ENCODE measurements around the gene GNAI2. TPM values are rescaled to one million over a fixed set of nuclear protein-coding genes. Genes with fewer than 3 reads are reported as not detected.

The GNAI2 gene
- total RNA-seq, 1 experiment from 2014 or later = 185 TPM

- TF ChIP-seq, protein P1, sequence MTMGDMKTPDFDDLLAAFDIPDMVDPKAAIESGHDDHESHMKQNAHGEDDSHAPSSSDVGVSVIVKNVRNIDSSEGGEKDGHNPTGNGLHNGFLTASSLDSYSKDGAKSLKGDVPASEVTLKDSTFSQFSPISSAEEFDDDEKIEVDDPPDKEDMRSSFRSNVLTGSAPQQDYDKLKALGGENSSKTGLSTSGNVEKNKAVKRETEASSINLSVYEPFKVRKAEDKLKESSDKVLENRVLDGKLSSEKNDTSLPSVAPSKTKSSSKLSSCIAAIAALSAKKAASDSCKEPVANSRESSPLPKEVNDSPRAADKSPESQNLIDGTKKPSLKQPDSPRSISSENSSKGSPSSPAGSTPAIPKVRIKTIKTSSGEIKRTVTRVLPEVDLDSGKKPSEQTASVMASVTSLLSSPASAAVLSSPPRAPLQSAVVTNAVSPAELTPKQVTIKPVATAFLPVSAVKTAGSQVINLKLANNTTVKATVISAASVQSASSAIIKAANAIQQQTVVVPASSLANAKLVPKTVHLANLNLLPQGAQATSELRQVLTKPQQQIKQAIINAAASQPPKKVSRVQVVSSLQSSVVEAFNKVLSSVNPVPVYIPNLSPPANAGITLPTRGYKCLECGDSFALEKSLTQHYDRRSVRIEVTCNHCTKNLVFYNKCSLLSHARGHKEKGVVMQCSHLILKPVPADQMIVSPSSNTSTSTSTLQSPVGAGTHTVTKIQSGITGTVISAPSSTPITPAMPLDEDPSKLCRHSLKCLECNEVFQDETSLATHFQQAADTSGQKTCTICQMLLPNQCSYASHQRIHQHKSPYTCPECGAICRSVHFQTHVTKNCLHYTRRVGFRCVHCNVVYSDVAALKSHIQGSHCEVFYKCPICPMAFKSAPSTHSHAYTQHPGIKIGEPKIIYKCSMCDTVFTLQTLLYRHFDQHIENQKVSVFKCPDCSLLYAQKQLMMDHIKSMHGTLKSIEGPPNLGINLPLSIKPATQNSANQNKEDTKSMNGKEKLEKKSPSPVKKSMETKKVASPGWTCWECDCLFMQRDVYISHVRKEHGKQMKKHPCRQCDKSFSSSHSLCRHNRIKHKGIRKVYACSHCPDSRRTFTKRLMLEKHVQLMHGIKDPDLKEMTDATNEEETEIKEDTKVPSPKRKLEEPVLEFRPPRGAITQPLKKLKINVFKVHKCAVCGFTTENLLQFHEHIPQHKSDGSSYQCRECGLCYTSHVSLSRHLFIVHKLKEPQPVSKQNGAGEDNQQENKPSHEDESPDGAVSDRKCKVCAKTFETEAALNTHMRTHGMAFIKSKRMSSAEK (CRISPR knock-in tag; IDR thresholded peaks at IDR 0.05; ENCODE audit: borderline replicate concordance) = no peak
Observed at GRCh38 chr3:50296721-50297383, 60.8 kb downstream of the GNAI2 start (continued).

DNA sequence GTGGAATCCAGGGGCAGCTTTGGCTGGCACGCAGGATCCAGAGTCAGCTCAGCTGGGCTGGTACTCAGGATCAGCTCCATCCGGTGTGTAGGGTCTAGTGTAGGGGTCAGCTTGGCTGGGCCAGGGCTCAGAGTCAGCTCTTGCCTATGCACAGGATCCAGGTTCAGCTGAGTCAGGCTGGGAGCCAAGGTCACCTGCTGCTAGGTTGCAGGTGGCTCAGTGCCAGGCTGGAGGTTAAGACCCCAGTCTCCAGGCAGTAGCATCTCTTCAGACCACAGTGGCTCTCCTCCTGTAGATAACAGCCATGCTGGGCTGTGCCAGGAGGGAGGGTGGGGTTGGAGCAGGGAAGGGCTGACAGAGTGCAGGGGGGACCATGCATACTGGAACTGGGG, 61.4 kb downstream of the GNAI2 start:
- ATAC-seq = no peak
- H3K4me1 Mint-ChIP-seq = peaks cover 18% of the 10 kb centered on the region
- CTCF ChIA-PET = interaction anchor here (0.7 to 1.3 kb wide), 2 partner anchors 37 to 51 kb away, joined by 3 to 5 read pairs; no protein-coding TSS in a partner anchor

DNA sequence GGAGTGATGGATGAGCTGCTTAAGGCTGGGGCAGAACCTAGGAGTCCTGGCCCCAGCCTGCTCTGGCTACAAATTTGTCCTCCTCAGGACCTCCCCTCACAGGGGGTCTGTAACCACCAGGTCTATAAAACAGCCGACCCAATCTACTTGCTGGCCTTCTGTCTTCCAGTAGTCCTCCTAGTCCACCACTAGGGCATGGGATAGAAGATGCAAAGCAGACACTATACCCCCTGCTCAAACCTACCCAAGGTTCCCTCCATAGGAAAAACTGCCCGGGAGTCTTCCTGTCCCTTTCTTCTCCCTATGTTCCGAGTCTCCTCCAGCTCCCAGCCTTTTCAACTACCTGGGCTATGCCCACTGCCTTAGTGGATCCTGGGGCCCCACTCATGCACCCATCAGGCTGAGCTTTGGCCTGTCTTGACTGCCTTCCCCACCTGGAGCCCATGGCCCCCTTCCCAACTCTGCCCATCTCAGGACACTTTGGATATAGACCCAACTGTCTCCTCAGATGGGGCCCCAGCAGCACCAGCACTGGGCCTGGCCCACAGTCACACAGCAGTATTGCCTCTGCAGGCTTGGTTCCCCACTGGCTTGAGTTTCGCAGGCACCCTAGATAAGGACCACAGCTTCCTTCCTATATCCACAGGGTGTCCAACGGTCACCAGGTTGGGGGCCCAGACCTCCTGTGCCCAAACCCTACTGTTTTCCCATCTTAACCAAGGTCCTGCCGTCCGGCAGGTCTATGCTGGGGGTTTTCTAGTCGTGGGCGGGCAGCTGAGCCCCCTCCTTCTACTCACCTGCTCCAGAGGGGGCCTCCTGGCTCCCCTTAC, 62.1 kb downstream of the GNAI2 start:
- no peak for DNase-seq (ENCODE audit: low spot score)
- H3K27ac Mint-ChIP-seq = no peak overlapping the region

More for the DNA sequence above, 61.4 kb downstream of the GNAI2 start:
- TF ChIP-seq ZNF423 (CRISPR knock-in tag; IDR thresholded peaks at IDR 0.05) (no peak), ZBTB21 (CRISPR knock-in tag; IDR thresholded peaks at IDR 0.05; ENCODE audit: borderline replicate concordance) (no peak), NFE2L1 (CRISPR knock-in tag; IDR thresholded peaks at IDR 0.05) (no peak), AR (CRISPR knock-in tag; IDR thresholded peaks at IDR 0.05) (no peak), IRF2 (CRISPR knock-in tag; IDR thresholded peaks at IDR 0.05; ENCODE audit: borderline replicate concordance, low read depth) (no peak), GRHL2 (CRISPR knock-in tag; IDR thresholded peaks at IDR 0.05; ENCODE audit: insufficient replicate concordance, severe bottlenecking) (no peak)
- TF ChIP-seq, protein P2, sequence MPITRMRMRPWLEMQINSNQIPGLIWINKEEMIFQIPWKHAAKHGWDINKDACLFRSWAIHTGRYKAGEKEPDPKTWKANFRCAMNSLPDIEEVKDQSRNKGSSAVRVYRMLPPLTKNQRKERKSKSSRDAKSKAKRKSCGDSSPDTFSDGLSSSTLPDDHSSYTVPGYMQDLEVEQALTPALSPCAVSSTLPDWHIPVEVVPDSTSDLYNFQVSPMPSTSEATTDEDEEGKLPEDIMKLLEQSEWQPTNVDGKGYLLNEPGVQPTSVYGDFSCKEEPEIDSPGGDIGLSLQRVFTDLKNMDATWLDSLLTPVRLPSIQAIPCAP (CRISPR knock-in tag; IDR thresholded peaks at IDR 0.05) = no peak
- no peak overlapping the region for H3K4me3 Mint-ChIP-seq
- H3K9me3 Mint-ChIP-seq = no peaks in the 10 kb centered on the region
- POLR2A ChIA-PET = no interaction called here
- no peak overlapping the region for H3K27ac Mint-ChIP-seq
- no peak for DNase-seq (ENCODE audit: low spot score)
- H3K27me3 Mint-ChIP-seq (ENCODE audit: low read depth) = no peaks in the 10 kb centered on the region; the same call in 1 of the 2 replicates
- H3K36me3 Mint-ChIP-seq = no peaks in the 10 kb centered on the region

More for the DNA sequence above, 62.1 kb downstream of the GNAI2 start:
- Mint-ChIP-seq H3K36me3 (no peaks in the 10 kb centered on the region), H3K4me1 (peaks cover 19% of the 10 kb centered on the region), H3K27me3 (ENCODE audit: low read depth) (no peaks in the 10 kb centered on the region; the same call in 1 of the 2 replicates), H3K4me3 (peak overlapping the region; percentile 97), H3K9me3 (no peaks in the 10 kb centered on the region)
- ChIA-PET POLR2A (interaction anchor here (0.6 kb wide), 1 partner anchor 264 kb away, joined by 3 read pairs; no protein-coding TSS in a partner anchor), CTCF (interaction anchor here (0.8 to 5.9 kb wide), 5 partner anchors 24 to 104 kb away, joined by 3 to 95 read pairs (median 7); partner anchors contain the start of gene HYAL2)
- TF ChIP-seq EMX1 (CRISPR knock-in tag; IDR thresholded peaks at IDR 0.05) (no peak), NFYB (CRISPR knock-in tag; conservative IDR thresholded peaks at IDR 0.05; ENCODE audit: low read depth) (no peak), ZNF219 (CRISPR knock-in tag; IDR thresholded peaks at IDR 0.05; ENCODE audit: borderline replicate concordance) (no peak), TEAD4 (CRISPR knock-in tag; IDR thresholded peaks at IDR 0.05) (no peak), E2F4 (CRISPR knock-in tag; IDR thresholded peaks at IDR 0.05; ENCODE audit: borderline replicate concordance, low read depth) (no peak), ZNF423 (CRISPR knock-in tag; IDR thresholded peaks at IDR 0.05) (no peak), FOXK1 (CRISPR knock-in tag; IDR thresholded peaks at IDR 0.05) (no peak), CBFB (CRISPR knock-in tag; IDR thresholded peaks at IDR 0.05; ENCODE audit: low read depth) (no peak), SOX15 (CRISPR knock-in tag; IDR thresholded peaks at IDR 0.05) (no peak)
- TF ChIP-seq, protein P3, sequence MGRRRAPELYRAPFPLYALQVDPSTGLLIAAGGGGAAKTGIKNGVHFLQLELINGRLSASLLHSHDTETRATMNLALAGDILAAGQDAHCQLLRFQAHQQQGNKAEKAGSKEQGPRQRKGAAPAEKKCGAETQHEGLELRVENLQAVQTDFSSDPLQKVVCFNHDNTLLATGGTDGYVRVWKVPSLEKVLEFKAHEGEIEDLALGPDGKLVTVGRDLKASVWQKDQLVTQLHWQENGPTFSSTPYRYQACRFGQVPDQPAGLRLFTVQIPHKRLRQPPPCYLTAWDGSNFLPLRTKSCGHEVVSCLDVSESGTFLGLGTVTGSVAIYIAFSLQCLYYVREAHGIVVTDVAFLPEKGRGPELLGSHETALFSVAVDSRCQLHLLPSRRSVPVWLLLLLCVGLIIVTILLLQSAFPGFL (CRISPR knock-in tag; IDR thresholded peaks at IDR 0.05; ENCODE audit: borderline replicate concordance) = no peak
- no peak for ATAC-seq

Data from WTC11 (cell line).